Lower lobe of right lung (tissue), 2 donors: ENCODE data around the gene TRIM75. TPM values are rescaled to one million over a fixed set of nuclear protein-coding genes. Genes with fewer than 3 reads are reported as not detected.
"Not testable (repeated sequence)": the region's sequence is repeated elsewhere in the genome, so short reads cannot be mapped to it uniquely, and the experiment has no call there.

Source experiments
- ATAC-seq, 2 donors: fragments of 200-7000 bp; cut with Tn5 transposase; one replicate each; pipeline ENCODE4 v1.9.1; 2020 to 2022; ENCODE audit warnings: mild to moderate bottlenecking in 2 of 2, moderate library complexity in 2 of 2
- DNase-seq: peaks from one replicate; pipeline ENCODE4 v3.0.0-alpha.2; 2020
- H3K27ac ChIP-seq: fragments of 200-600 bp; one replicate; pipeline ENCODE4 v1.8.0; 2022
- H3K27me3 ChIP-seq: fragments of 200-600 bp; one replicate; pipeline ENCODE4 v1.8.0; 2022; ENCODE audit warnings: low read depth
- H3K36me3 ChIP-seq: fragments of 200-600 bp; one replicate; pipeline ENCODE4 v1.8.0; 2022; ENCODE audit warnings: mild to moderate bottlenecking
- H3K4me1 ChIP-seq: fragments of 200-600 bp; one replicate; pipeline ENCODE4 v1.8.0; 2022
- H3K4me3 ChIP-seq: fragments of 200-600 bp; one replicate; pipeline ENCODE4 v1.8.0; 2022; ENCODE audit warnings: mild to moderate bottlenecking
- H3K9me3 ChIP-seq: fragments of 200-600 bp; one replicate; pipeline ENCODE4 v1.8.0; 2022
- CTCF ChIP-seq: fragments of 200-600 bp; IDR thresholded peaks from one replicate; pipeline ENCODE4 v1.8.0; 2022; ENCODE audit warnings: antibody characterized with exemption, mild to moderate bottlenecking
- intact Hi-C: fragments of 100-400 bp; cut with DNase I; formaldehyde crosslinking; loops from one replicate; pipeline ENCODE4 v1.11.0; 2022
- total RNA-seq: library from RNA; stranded (reverse); fragmentation: NEBNext Ultra II Directional; extraction: Animal tissue kit (Norgen Biotek cat#: 25700); gene quantifications from one replicate; pipeline ENCODE4 v1.2.1, GENCODE V29; 2021
- donor health status: DM: no; HTN: yes; CAD: no; lungs with severe emphysema.

TRIM75 gene
- total RNA-seq, 1 donor from 2014 or later: not detected

- no peaks in the 10 kb centered on the region for H3K4me1 ChIP-seq
- intact Hi-C loops: no loop called here
- H3K4me3 ChIP-seq: no peak overlapping the region
- no peak for ATAC-seq
- no peak for DNase-seq
- no peak for TF ChIP-seq CTCF
- H3K27ac ChIP-seq: no peak overlapping the region
- H3K27me3 ChIP-seq: no peaks in the 10 kb centered on the region
- H3K9me3 ChIP-seq: no peaks in the 10 kb centered on the region
- H3K36me3 ChIP-seq: no peaks in the 10 kb centered on the region
Observed at GRCh38 chr4:165058666-165059065, 5.0 kb downstream of the TRIM75 start.

GRCh38 chr4:165059386-165059785 lies 5.7 kb downstream of the TRIM75 start:
- Histone ChIP-seq H3K4me3 (no peak overlapping the region), H3K4me1 (no peaks in the 10 kb centered on the region), H3K9me3 (no peaks in the 10 kb centered on the region), H3K27me3 (no peaks in the 10 kb centered on the region), H3K27ac (no peak overlapping the region), H3K36me3 (no peaks in the 10 kb centered on the region)
- ATAC-seq (no peak), DNase-seq (no peak)
- TF ChIP-seq CTCF: no peak
- intact Hi-C loops: no loop called here

DNA sequence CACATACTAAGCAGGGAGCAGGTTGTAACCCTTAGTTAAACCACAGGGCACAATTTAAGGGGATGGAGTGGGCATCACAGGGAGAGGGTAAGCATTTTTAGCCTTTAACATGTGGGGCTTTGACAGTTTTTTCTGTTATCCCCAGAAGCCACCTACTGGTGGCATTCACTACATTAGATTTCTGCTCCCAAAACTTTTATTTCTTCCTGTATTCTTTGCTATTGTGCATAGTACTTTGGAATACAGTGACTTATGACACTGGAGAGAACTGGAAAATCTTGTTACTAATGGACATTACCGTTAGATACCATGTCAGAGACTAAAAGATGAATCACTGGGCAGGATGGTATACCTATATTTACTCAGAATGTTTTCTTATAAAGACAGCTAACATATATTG lies 7.3 kb downstream of the TRIM75 start:
- Histone ChIP-seq H3K9me3 (no peaks in the 10 kb centered on the region), H3K36me3 (no peaks in the 10 kb centered on the region), H3K27me3 (no peaks in the 10 kb centered on the region), H3K27ac (no peak overlapping the region), H3K4me1 (no peaks in the 10 kb centered on the region), H3K4me3 (no peak overlapping the region)
- no peak for TF ChIP-seq CTCF
- DNase-seq: no peak
- intact Hi-C loops: no loop called here
- ATAC-seq: no peak

- no peak overlapping the region for H3K4me3 ChIP-seq
- H3K27me3 ChIP-seq: no peaks in the 10 kb centered on the region
- H3K9me3 ChIP-seq: no peaks in the 10 kb centered on the region
- DNase-seq (no peak), ATAC-seq (no peak)
- H3K4me1 ChIP-seq: no peaks in the 10 kb centered on the region
- TF ChIP-seq CTCF: no peak
- intact Hi-C loops: no loop called here
- no peak overlapping the region for H3K27ac ChIP-seq
- H3K36me3 ChIP-seq: peaks cover 2% of the 10 kb centered on the region
Observed at GRCh38 chr4:165070560-165070959, 16.9 kb downstream of the TRIM75 start.

GRCh38 chr4:165073346-165073745 lies 19.7 kb downstream of the TRIM75 start:
- H3K4me3 ChIP-seq, ATAC-seq, H3K4me1 ChIP-seq, intact Hi-C loops, H3K9me3 ChIP-seq, H3K27ac ChIP-seq, H3K27me3 ChIP-seq, DNase-seq: not testable (repeated sequence)
- peaks cover 28% of the 10 kb centered on the region for H3K36me3 ChIP-seq

- ATAC-seq: no peak
- intact Hi-C loops: no loop called here
Observed at GRCh38 chr4:165077034-165077578, 23.4 kb downstream of the TRIM75 start.

More at GRCh38 chr4:165077034-165077578, 23.4 kb downstream of the TRIM75 start:
- H3K4me1 ChIP-seq: no peaks in the 10 kb centered on the region
- no peak for DNase-seq
- H3K4me3 ChIP-seq: no peak overlapping the region
- peaks cover 55% of the 10 kb centered on the region for H3K36me3 ChIP-seq
- H3K27ac ChIP-seq: no peak overlapping the region
- no peak for TF ChIP-seq CTCF
- no peaks in the 10 kb centered on the region for H3K27me3 ChIP-seq
- no peaks in the 10 kb centered on the region for H3K9me3 ChIP-seq
